Endothelial cell of umbilical vein (primary cell): ENCODE measurements around the gene CDX2. TPM values are rescaled to one million over a fixed set of nuclear protein-coding genes. Genes with fewer than 3 reads are reported as not detected.

Experiments used
- BruUV-seq: library from RNA; stranded (reverse); fragments of 400-500 nt; replicated peaks from 2 replicates; lab custom pipeline; 2021; lab: Mats Ljungman, UMichigan
- CTCF ChIA-PET: fragments of 300-600, 350-600 bp; sonication (Branson Sonifier 250); formaldehyde crosslinking; loops from one replicate; lab custom pipeline; 2021; ENCODE audit warnings: antibody characterized with exemption, inconsistent platforms; lab: Charles Lee
- POLR2A ChIA-PET: fragments of 300-600, 350-600 bp; sonication (Branson Sonifier 250); formaldehyde crosslinking; loops from one replicate; lab custom pipeline; 2021; ENCODE audit warnings: antibody characterized with exemption, inconsistent platforms; lab: Charles Lee
- DNase-seq: peaks from one replicate; pipeline ENCODE4 v3.0.0-alpha.2; 2011; ENCODE audit warnings: low read depth, low spot score
- FAIRE-seq: peaks from 2 replicates; lab custom pipeline; 2011; peaks lifted over from hg19 to GRCh38; lab: Jason Lieb, UNC
- H2AFZ ChIP-seq: 2 replicates; pipeline ENCODE4 v1.6.0; 2012; ENCODE audit warnings: low read depth, low read length, control low read depth, inconsistent platforms
- H3K27ac ChIP-seq: 2 replicates; pipeline ENCODE4 v1.5.1; 2011; ENCODE audit warnings: low read depth, mild to moderate bottlenecking, control low read depth, low read length, moderate library complexity; ENCODE audit not compliant: insufficient read depth
- H3K27me3 ChIP-seq, 2 experiments: 2 replicates each; pipeline versions ENCODE4 v1.6.0 to v1.6.1; 2011; ENCODE audit warnings: low read length in 2 of 2, mixed read lengths in 1 of 2; ENCODE audit not compliant: control insufficient read depth in 2 of 2, insufficient read depth in 2 of 2
- H3K36me3 ChIP-seq, 2 experiments: 2 replicates in 1 of 2; 3 replicates in 1 of 2; pipeline ENCODE4 v1.5.1; 2011; ENCODE audit warnings: low read length in 2 of 2, mild to moderate bottlenecking in 1 of 2, moderate library complexity in 1 of 2; ENCODE audit not compliant: control insufficient read depth in 2 of 2, insufficient read depth in 2 of 2; ENCODE audit errors: extremely low read depth in 1 of 2
- H3K4me1 ChIP-seq: 3 replicates; pipeline ENCODE4 v1.5.1; 2011; ENCODE audit warnings: mild to moderate bottlenecking, low read length; ENCODE audit not compliant: control insufficient read depth, insufficient read depth; ENCODE audit errors: extremely low read depth
- H3K4me2 ChIP-seq: 2 replicates; pipeline ENCODE4 v1.6.1; 2011; ENCODE audit warnings: low read length, control low read depth, mixed read lengths; ENCODE audit not compliant: insufficient read depth
- H3K4me3 ChIP-seq, 3 experiments: fragments of 200-600 bp in 1 of 3; sonication (generic), shearing (Covaris generic) in 1 of 3; replicated peaks in 1 of 3; 2 replicates each; pipeline ENCODE4 v1.5.1; 2011 to 2016; ENCODE audit warnings: control low read depth in 3 of 3, low read length in 3 of 3, mild to moderate bottlenecking in 2 of 3, inconsistent platforms in 1 of 3, low read depth in 1 of 3, moderate library complexity in 1 of 3; ENCODE audit not compliant: insufficient read depth in 1 of 3
- H3K79me2 ChIP-seq: 2 replicates; pipeline ENCODE4 v1.6.0; 2012; ENCODE audit warnings: low read length, inconsistent platforms; ENCODE audit not compliant: control insufficient read depth, insufficient read depth
- H3K9ac ChIP-seq: replicated peaks from 2 replicates; pipeline ENCODE3; 2011; ENCODE audit warnings: low read length, control low read depth; ENCODE audit not compliant: insufficient read depth; ENCODE audit errors: extremely low read depth
- H3K9me1 ChIP-seq: replicated peaks from 3 replicates; pipeline ENCODE4 v1.6.0; 2011; ENCODE audit warnings: mild to moderate bottlenecking, low read length; ENCODE audit not compliant: control insufficient read depth, insufficient read depth; ENCODE audit errors: extremely low read depth
- H3K9me3 ChIP-seq: replicated peaks from 2 replicates; pipeline ENCODE4 v1.5.1; 2012; ENCODE audit warnings: low read length, inconsistent platforms; ENCODE audit not compliant: control insufficient read depth, insufficient read depth
- H4K20me1 ChIP-seq: replicated peaks from 2 replicates; pipeline ENCODE3; 2011; ENCODE audit warnings: mild to moderate bottlenecking, low read length; ENCODE audit not compliant: control insufficient read depth, insufficient read depth; ENCODE audit errors: extremely low read depth
- EZH2 ChIP-seq: IDR thresholded peaks from 2 replicates; pipeline ENCODE4 v1.6.1; 2012; ENCODE audit warnings: borderline replicate concordance, low read depth, mild to moderate bottlenecking, moderate library complexity, low read length, inconsistent platforms; ENCODE audit not compliant: severe bottlenecking
- JUN ChIP-seq: IDR thresholded peaks from 2 replicates; pipeline ENCODE4 v1.6.1; 2011; ENCODE audit warnings: borderline replicate concordance, low read depth; ENCODE audit not compliant: insufficient read length, insufficient read depth
- dilution Hi-C: fragments of 300-500 bp; cut with MboI; formaldehyde crosslinking; loops from one replicate; pipeline ENCODE4 v1.15.0; 2019; ENCODE audit warnings: low sequenced_read_pairs; ENCODE audit not compliant: extremely low pct_ligation_motif_present
- intact Hi-C: fragments of 100-400 bp; cut with micrococcal nuclease; formaldehyde crosslinking; loops from one replicate; pipeline ENCODE4 v1.10.0; 2022
- polyA plus RNA-seq, 4 experiments: library from polyadenylated mRNA; depleted of rRNA in 3 of 4; stranded (reverse) in 3 of 4; unstranded in 1 of 4; fragments of >200 nt; gene quantifications; 2 replicates each; pipeline versions ENCODE4 v1.2.1 to v1.2.3, GENCODE V29; 2011 to 2012; ENCODE audit warnings: missing spikeins in 1 of 4
- total RNA-seq: library from RNA; stranded (reverse); gene quantifications from 2 replicates; pipeline ENCODE4 v1.2.3, GENCODE V29; 2021

The CDX2 gene
- total and polyA plus RNA-seq, 2 donors (not counting 3 experiments of a cell fraction or from before 2014, with no cell fraction given) = not detected

DNA sequence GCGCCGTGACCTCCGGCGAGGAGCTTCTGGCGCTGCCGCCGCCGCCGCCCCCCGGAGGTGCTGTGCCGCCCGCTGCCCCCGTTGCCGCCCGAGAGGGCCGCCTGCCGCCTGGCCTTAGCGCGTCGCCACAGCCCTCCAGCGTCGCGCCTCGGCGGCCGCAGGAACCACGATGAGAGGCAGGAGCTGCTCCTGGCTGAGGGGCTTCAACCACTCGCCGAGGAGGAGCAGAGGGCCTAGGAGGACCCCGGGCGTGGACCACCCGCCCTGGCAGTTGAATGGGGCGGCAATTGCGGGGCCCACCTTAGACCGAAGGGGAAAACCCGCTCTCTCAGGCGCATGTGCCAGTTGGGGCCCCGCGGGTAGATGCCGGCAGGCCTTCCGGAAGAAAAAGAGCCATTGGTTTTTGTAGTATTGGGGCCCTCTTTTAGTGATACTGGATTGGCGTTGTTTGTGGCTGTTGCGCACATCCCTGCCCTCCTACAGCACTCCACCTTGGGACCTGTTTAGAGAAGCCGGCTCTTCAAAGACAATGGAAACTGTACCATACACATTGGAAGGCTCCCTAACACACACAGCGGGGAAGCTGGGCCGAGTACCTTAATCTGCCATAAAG lies 44.5 kb downstream of the CDX2 start:
- no peak for DNase-seq
- Histone ChIP-seq H3K27ac (no peak overlapping the region), H4K20me1 (no peaks in the 10 kb centered on the region), H3K4me1 (peaks cover 2% of the 10 kb centered on the region), H3K4me2 (no peak overlapping the region), H3K4me3 (no peak overlapping the region), H3K9me1 (no peaks in the 10 kb centered on the region), H3K9ac (no peak overlapping the region), H3K79me2 (no peaks in the 10 kb centered on the region), H3K36me3 (no peaks in the 10 kb centered on the region), H2AFZ (no peak overlapping the region), H3K9me3 (no peaks in the 10 kb centered on the region), H3K27me3 (peaks cover 85 to 100% of the 10 kb centered on the region in 2 experiments)
- POLR2A ChIA-PET = no interaction called here
- FAIRE-seq = no peak
- intact Hi-C loops = no loop called here
- TF ChIP-seq JUN (no peak), EZH2 (peak; percentile 96)
- CTCF ChIA-PET = interaction anchor here (0.8 kb wide), 1 partner anchor 9 kb away, joined by 3 read pairs; no protein-coding TSS in a partner anchor
- dilution Hi-C loops = no loop called here
- no TSS peak for BruUV-seq

DNA sequence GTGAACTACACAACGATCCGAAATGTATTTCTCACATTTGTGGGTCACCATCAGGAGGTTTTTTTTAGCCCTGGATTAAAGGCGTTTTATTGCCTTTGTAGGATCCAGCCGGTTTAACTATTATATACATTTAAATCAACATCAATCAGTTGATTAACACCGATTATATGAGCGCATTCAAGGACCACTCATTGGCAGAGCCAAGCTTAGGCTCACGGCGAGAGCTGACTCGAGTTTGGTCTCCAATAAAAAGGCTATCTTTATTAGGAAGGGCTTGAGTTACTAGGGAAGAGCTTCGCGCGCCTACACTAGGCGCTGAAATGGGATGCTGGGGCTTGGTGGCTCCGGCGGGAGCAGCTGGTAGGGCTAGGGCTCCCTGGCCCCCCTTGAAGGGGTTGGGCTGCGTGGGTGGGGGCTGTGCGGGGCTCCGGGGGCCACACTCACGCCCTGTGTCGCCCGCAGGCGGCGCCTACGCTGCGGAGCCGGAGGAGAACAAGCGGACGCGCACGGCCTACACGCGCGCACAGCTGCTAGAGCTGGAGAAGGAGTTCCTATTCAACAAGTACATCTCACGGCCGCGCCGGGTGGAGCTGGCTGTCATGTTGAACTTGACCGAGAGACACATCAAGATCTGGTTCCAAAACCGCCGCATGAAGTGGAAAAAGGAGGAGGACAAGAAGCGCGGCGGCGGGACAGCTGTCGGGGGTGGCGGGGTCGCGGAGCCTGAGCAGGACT lies 45.2 kb downstream of the CDX2 start:
- ChIA-PET POLR2A (no interaction called here), CTCF (interaction anchor here (0.8 kb wide), 1 partner anchor 9 kb away, joined by 3 read pairs; no protein-coding TSS in a partner anchor)
- no peaks in the 10 kb centered on the region for H3K9me1 ChIP-seq
- intact Hi-C loops (no loop called here), dilution Hi-C loops (no loop called here)
- no peak for FAIRE-seq
- no TSS peak for BruUV-seq
- H3K36me3 ChIP-seq = no peaks in the 10 kb centered on the region
- H3K27ac ChIP-seq = no peak overlapping the region
- H4K20me1 ChIP-seq = no peaks in the 10 kb centered on the region
- H3K4me2 ChIP-seq = no peak overlapping the region
- H3K4me1 ChIP-seq = peaks cover 2% of the 10 kb centered on the region
- no peaks in the 10 kb centered on the region for H3K79me2 ChIP-seq
- H2AFZ ChIP-seq = no peak overlapping the region
- H3K9ac ChIP-seq = no peak overlapping the region
- H3K9me3 ChIP-seq = no peaks in the 10 kb centered on the region
- DNase-seq = no peak
- TF ChIP-seq EZH2 = no peak
- H3K4me3 ChIP-seq = no peak overlapping the region
- peaks cover 83 to 100% of the 10 kb centered on the region in 2 experiments for H3K27me3 ChIP-seq
